Breast epithelium (tissue), 4 donors: Measurements from ENCODE around the gene VPS11. TPM values are rescaled to one million over a fixed set of nuclear protein-coding genes. Genes with fewer than 3 reads are reported as not detected.

Experiments
- DNase-seq, 2 donors: peaks; one replicate each; pipeline ENCODE4 v3.0.0-alpha.2; 2019; ENCODE audit warnings: low spot score in 2 of 2
- H3K27ac ChIP-seq, 2 donors: fragments of 200-600 bp; sonication (generic) in 1 of 2; one replicate each; pipeline ENCODE4 v1.5.1; 2016 to 2019; ENCODE audit warnings: mild to moderate bottlenecking in 1 of 2
- H3K27me3 ChIP-seq, 2 donors: fragments of 200-600 bp; sonication (generic) in 1 of 2; one replicate each; pipeline versions ENCODE4 v1.5.1 to v1.6.0; 2017 to 2019; ENCODE audit warnings: control low read depth in 1 of 2, mild to moderate bottlenecking in 1 of 2
- H3K36me3 ChIP-seq: fragments of 200-600 bp; one replicate; pipeline ENCODE4 v1.5.1; 2019
- H3K4me1 ChIP-seq, 2 donors: fragments of 200-600 bp; sonication (generic); one replicate each; pipeline ENCODE4 v1.5.1; 2016 to 2019; ENCODE audit warnings: control low read depth in 1 of 2
- H3K4me3 ChIP-seq, 3 donors: fragments of 200-600 bp; sonication (generic); 1 replicate in 2 of 3; 2 replicates in 1 of 3; pipeline ENCODE4 v1.5.1; 2016 to 2019; ENCODE audit warnings: mild to moderate bottlenecking in 3 of 3, moderate library complexity in 2 of 3
- H3K9me3 ChIP-seq, 2 donors: fragments of 200-600 bp; sonication (generic) in 1 of 2; one replicate each; pipeline ENCODE4 v1.5.1; 2016 to 2019; ENCODE audit warnings: control low read depth in 1 of 2
- CTCF ChIP-seq, 3 donors: fragments of 450-650 bp; IDR thresholded peaks; one replicate each; pipeline ENCODE4 v1.5.1; 2016 to 2017; ENCODE audit warnings: antibody characterized with exemption in 3 of 3, mild to moderate bottlenecking in 3 of 3, moderate library complexity in 3 of 3
- POLR2A ChIP-seq: fragments of 450-650 bp; IDR thresholded peaks from one replicate; pipeline ENCODE4 v1.6.1; 2016; ENCODE audit warnings: antibody characterized with exemption, mild to moderate bottlenecking, moderate library complexity
- POLR2AphosphoS5 ChIP-seq, 3 donors: sonication (generic); formaldehyde crosslinking; IDR thresholded peaks; one replicate each; pipeline ENCODE4 v1.6.1; 2017; ENCODE audit warnings: antibody characterized with exemption in 3 of 3
- intact Hi-C: fragments of 100-400 bp; cut with DNase I; formaldehyde crosslinking; loops from one replicate; pipeline ENCODE4 v1.15.1; 2023; ENCODE audit warnings: low total_unique reads
- total RNA-seq, 3 donors: library from RNA; depleted of rRNA; stranded (reverse); fragments of >200 nt; gene quantifications; one replicate each; pipeline ENCODE4 v1.1.0, GENCODE V29; 2016

Gene VPS11
- total RNA-seq, 3 donors from 2014 or later, result 38.0 to 53.9 (median 46.6) TPM

DNA sequence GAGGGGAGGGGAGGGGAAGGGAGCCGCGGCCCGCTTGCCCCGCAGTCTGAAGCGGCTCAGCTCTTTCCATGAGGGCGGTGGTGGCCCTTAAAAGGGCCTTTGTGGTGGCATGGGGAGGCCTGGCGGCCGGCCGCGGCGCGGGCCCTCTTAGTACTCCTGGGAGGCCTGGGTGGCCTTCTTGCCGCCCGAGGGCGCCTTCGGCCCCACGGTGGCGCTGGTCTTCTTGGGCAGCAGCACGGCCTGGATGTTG, 27.1 kb downstream of the VPS11 start:
- intact Hi-C loops, result loop anchor here (1.0 kb wide), 1 partner anchor 9 kb away; no protein-coding TSS in a partner anchor
- peak overlapping the region; percentile 62 to 93 (median 71) for H3K4me3 ChIP-seq
- peaks cover 11% of the 10 kb centered on the region for H3K36me3 ChIP-seq
- H3K27me3 ChIP-seq, result no peaks in the 10 kb centered on the region
- H3K27ac ChIP-seq, result peak overlapping the region; percentile 92 to 97
- TF ChIP-seq POLR2A (no peak), POLR2AphosphoS5 (IDR thresholded peaks at IDR 0.05) (no peak), CTCF (IDR thresholded peaks at IDR 0.05) (peak in 1 of 3 donors; percentile 49)
- peaks cover 6% of the 10 kb centered on the region in 2 donors for H3K4me1 ChIP-seq
- no peaks in the 10 kb centered on the region for H3K9me3 ChIP-seq
- peak; percentile 79 to 83 for DNase-seq

DNA sequence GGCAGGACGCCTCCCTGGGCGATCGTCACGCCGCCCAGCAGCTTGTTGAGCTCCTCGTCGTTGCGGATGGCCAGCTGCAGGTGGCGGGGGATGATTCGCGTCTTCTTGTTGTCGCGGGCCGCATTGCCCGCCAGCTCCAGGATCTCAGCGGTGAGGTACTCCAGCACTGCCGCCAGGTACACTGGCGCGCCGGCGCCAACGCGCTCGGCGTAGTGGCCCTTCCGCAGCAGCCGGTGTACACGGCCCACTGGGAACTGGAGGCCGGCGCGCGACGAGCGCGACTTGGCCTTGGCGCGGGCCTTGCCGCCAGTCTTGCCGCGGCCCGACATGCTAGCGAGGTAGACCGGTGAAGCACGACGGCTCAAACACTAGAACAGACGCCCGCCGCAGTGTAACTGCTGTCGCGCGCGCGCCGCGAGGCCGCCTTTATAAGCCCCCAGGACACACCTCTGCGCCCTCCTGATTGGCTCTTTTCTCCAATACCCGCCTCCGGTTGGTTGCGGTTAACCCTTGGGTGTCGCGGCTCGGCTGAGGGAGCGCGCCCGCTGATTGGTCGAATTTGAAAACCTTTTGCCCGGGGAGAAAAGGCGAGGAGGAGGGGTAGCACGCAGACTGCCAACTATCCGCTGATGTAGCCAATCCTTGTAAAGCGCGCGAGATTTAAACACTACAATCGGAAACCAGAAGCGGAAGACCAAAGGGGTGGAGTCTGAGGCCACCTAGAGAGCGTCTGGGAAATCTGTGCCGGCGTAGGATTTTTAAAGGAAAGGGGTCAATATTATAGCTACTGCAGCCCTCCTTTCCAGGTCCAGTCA, 27.7 kb downstream of the VPS11 start:
- H3K27ac ChIP-seq, result peak overlapping the region; percentile 92 to 97

DNA sequence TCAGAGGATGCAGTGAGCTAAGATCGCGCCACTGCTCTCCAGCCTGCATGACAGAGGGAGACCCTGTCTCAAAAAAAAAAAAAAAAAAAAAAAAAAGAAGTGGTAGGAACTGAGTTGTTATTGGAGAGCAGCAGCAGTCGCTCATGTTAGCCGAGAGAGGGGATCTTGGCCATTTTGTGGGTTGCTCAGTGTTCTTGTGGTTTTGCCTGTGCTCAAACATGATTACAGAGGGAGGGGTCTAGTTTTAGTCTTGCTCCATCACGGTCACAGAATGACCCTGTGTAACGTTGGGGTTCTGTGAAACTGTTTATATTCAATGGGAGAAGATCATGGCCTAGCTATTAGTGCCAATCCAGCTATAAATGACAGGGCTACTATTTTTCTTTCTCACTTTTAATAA, 32.1 kb downstream of the VPS11 start:
- DNase-seq, result no peak
- peaks cover 4 to 17% of the 10 kb centered on the region in 2 donors for H3K4me1 ChIP-seq
- H3K4me3 ChIP-seq, result no peak overlapping the region
- H3K27me3 ChIP-seq, result no peaks in the 10 kb centered on the region
- no peak overlapping the region for H3K27ac ChIP-seq
- H3K36me3 ChIP-seq, result peaks cover 11% of the 10 kb centered on the region
- H3K9me3 ChIP-seq, result no peaks in the 10 kb centered on the region
- intact Hi-C loops, result no loop called here
- TF ChIP-seq CTCF (IDR thresholded peaks at IDR 0.05) (no peak), POLR2AphosphoS5 (IDR thresholded peaks at IDR 0.05) (no peak)

More for the DNA sequence above, 27.7 kb downstream of the VPS11 start:
- DNase-seq, result peak; percentile 99 to 100
- Histone ChIP-seq H3K9me3 (no peaks in the 10 kb centered on the region), H3K27me3 (no peaks in the 10 kb centered on the region), H3K4me3 (peak overlapping the region; percentile 62 to 93 (median 71)), H3K36me3 (peaks cover 11% of the 10 kb centered on the region), H3K4me1 (peaks cover 6 to 9% of the 10 kb centered on the region in 2 donors)
- intact Hi-C loops, result loop anchor here (1.0 kb wide), 1 partner anchor 10 kb away; no protein-coding TSS in a partner anchor
- peak; percentile 97 to 99 (median 99) for TF ChIP-seq POLR2AphosphoS5 (IDR thresholded peaks at IDR 0.05)
- peak; percentile 96 for TF ChIP-seq POLR2A
- peak in 2 of 3 donors; percentile 42 to 58 for TF ChIP-seq CTCF (IDR thresholded peaks at IDR 0.05)

GRCh38 chr11:119100246-119100970, 32.8 kb downstream of the VPS11 start:
- Histone ChIP-seq H3K9me3 (no peaks in the 10 kb centered on the region), H3K27ac (peak overlapping the region in 1 of 2 donors; percentile 94), H3K36me3 (peaks cover 11% of the 10 kb centered on the region), H3K27me3 (no peaks in the 10 kb centered on the region), H3K4me3 (peak overlapping the region; percentile 75 to 97 (median 83)), H3K4me1 (peaks cover 4 to 17% of the 10 kb centered on the region in 2 donors)
- DNase-seq, result no peak
- intact Hi-C loops, result no loop called here
- no peak for TF ChIP-seq CTCF (IDR thresholded peaks at IDR 0.05)
- no peak for TF ChIP-seq POLR2AphosphoS5 (IDR thresholded peaks at IDR 0.05)
- no peak for TF ChIP-seq POLR2A
